Nucleus accumbens (tissue), 56 donors: ENCODE measurements around the gene CD164L2.

Experiments
- DNase-seq, 56 donors: peaks; one replicate each; lab custom pipeline; 2025; lab: John Stamatoyannopoulos, UW

The CD164L2 gene

DNA sequence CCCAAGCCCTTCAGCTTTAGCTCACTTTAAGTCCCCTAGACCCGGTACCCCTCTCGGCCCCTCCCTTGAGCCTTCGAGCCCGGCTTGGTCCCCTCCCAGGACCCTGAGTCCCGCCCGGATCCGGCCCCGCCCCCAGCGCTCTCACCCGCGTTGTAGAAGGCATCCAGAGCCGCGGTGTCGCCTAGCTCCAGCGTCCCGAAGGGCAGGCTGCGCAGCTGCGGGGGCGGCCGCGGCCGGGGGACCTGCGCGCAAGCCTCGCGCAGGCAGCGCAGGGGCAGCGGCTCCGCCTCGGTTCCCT is 17.1 kb downstream of the CD164L2 start:
- peak in 32 of 56 donors; percentile 12 to 72 (median 40) for DNase-seq

DNA sequence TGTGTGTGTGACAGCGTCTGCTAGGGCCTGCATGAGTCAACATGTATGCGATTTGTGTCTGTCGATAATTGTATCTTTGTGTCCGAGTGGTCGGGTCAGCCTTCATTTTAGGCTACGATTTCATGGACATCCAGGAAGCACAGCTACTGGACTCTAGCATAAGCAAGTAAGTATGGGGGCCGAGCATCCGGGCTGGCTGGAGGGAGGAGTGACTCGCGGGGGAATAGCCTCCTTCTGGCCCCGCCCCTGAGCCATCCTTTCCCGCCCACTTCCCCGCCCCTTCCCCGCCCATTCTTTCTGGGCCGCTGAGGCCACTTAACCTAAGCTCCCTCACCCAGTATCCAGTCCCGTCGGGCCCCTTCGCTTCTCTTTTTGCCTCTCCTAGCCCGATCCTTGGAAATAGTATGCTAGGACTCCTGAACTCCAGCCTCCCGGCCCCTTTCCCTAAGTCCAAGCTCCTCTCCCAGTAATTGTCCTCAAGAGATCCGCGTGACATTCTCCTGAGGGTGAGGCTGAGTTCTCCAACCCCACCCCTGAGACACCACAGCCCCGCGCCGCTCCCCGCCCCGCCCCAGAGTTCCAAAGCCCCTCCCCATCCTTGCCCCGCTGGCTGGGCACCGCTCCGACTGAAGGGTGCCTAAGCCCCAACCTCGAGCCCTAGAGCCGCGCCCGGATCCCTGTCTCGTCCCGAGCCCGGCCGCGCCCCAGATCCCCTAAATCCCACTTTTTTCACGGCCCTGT is 17.6 kb downstream of the CD164L2 start:
- peak in 55 of 56 donors; percentile 18 to 82 (median 58) for DNase-seq

DNA sequence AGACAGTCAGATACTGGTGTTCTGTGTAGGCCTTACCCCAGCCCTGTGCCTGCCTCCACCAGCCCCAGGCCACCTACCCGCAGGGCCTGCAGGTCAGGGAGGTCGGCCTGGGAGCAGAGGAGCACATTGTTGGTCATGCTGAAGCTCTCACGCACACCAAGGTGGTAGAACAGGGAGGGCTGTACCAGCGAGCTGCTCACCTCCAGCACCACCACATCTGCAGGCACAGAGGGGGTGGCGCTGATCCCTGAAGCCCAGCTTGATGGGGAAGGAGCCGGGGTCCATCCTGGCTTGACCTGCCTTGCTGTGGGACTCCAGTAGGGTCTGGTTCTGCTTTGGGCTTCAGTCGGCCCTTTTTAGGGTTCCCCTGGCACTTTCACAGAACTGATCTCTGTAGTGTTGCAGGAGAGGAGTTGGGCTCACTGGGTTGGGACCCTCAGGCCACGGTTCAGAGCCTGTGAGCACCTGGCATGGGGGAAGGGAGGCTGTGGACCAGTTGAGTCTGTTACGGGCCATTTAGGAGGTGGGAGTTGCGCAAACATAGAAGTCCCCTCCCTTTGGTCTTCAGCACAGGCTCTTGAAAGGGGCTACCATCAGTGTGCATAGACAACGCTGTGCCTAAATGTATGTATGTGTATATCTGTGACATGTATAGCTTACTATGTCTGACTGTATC is 18.3 kb downstream of the CD164L2 start:
- DNase-seq = no peak

GRCh38 chr1:27363766-27364695 is 19.1 kb downstream of the CD164L2 start:
- no peak for DNase-seq

- no peak for DNase-seq
These were observed 21.6 kb downstream of the CD164L2 start for GRCh38 chr1:27361553-27361952.

- DNase-seq = no peak
These were observed 22.1 kb downstream of the CD164L2 start for GRCh38 chr1:27361044-27361402.

DNA sequence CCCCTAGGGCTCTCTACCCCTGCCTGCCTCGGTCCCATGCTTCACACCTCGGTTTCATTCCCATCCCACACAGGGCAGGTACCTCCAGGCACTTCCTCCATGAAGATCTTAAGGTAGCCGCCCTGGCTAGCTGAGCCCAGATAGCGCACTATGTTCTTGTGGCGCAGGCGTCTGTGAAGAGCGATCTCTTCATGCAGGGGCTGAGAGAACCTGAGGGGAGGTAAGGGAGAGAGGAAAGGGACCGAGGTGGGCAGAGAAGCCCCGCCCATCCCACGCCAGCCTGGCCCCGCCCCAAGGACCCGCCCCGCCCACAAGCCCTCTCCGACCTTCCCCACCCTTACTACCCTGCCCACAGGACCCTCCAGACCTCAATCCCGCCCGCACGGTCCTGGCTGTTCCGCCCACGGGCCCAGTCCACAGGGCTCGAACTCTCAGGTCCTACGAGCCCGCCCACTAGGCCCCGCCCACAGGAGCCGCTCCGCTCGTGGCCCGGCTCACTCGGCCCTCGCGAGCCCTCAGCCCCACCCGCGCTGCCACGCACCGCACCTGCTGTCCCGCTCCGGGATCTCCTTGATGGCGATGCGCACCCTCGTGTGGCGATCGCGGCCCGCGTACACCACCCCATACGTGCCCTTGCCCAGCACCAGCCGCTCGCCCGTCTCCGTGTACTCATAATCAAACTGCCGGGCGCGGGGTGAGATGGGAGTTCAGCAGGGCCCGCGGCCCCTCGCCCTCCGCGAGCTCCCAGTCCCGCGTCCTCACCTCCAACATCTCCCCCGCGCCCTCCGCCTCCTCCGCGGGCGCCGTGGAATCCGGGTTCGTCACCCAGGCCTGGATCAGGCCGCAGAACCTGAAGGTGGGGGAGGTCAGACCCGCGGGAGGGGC is 22.7 kb downstream of the CD164L2 start:
- DNase-seq = peak in 5 of 56 donors; percentile 3 to 62 (median 29)

DNA sequence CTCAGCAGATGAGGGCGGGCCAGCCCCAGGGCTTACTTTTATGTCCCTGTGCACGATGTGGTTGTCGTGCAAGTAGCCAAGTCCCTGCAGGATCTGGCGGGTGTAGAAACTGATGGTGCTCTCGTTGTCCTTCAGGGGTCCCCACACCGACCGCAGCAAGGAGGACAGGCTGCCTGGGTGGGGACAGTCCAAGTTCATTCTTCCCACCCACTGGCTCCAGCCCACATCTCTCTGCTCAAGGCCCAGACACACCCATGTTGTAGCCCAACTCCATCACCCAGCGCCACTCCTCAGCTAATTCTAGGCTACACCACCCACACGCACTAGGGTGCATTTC is 23.3 kb downstream of the CD164L2 start:
- DNase-seq = no peak

- DNase-seq = no peak
These were observed 24.2 kb downstream of the CD164L2 start for GRCh38 chr1:27358928-27359313.

DNA sequence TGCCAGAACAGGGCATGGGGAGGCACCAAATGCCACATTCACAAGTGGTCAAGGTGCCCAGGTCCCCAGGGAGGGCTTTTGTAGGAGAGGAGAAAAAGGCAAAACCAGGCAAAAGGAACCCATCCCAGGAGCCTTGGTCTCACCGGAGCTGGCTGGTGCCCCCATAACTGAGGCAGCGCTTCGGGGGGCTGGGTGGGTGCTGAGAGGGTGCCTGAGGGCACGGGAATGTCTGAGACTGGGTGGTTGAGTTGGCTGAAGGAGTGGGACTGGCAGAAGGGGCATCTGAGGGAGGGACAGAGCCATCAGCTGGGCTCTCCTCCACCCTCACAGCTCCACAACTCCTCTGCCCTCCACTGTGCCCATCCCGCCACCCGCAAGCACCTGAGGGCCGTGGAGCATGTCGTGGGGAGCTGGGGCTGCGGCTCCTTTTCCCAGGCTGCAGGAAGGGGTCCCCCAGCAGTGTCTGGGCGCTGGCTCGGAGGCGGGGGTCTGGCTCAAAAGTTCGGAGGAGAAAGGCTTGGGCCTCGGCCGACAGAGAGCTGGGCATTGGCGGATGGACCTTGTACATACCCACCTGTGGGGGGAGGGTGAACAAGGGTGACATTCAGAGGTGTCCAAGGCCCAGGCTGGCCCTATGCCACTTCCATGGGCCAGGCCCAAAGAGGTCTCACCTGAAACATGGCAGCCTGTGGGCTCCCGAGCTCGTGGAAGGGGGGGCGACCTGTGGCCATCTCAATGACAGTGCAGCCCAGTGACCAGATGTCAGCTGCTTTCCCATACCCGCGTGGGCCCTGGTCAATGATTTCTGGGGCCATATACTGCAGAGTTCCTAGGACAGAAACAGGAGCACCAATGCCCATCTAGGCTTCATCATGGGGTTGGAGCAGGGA is 24.9 kb downstream of the CD164L2 start:
- no peak for DNase-seq

DNA sequence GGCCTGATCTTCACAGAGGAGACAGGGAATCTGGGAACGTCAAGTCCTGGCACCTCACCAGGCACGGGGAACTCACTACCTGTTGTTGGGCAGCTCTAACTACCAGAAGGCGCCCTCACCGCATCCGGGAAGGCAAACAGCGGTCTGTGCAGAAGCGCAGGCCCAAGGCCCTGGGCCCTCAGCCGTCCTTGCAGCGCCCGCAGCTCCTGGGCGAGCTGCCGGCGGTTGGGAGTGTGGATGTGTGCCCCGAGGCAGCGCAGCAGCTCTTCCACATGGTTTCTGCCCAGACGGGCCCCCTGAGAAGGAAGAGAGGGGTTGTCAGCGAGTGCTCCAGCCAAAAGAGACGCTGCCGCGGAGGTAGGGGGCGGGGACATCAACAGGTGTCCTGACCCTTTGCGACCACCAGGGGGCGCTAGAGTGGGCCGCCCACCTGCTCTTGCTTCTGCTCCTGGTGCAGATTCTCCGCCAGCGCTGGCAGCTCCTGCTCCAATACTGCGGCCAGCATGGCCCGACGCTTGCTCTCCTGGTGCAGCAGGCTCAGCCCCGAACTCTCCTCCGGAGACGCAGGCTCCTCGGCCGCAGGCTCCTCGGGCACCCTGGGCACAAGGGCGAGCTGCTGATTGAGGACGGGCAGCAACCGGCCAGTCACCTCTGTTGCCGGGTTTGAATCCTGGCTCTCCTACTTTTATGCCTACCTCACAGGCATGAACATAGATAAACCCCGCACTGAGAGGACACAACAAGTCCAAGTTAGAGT is 25.7 kb downstream of the CD164L2 start:
- peak in 44 of 56 donors; percentile 4 to 71 (median 24) for DNase-seq

- DNase-seq = no peak
These were observed 26.4 kb downstream of the CD164L2 start for GRCh38 chr1:27356619-27357280.

GRCh38 chr1:27356277-27356618 is 26.9 kb downstream of the CD164L2 start:
- DNase-seq = no peak

DNA sequence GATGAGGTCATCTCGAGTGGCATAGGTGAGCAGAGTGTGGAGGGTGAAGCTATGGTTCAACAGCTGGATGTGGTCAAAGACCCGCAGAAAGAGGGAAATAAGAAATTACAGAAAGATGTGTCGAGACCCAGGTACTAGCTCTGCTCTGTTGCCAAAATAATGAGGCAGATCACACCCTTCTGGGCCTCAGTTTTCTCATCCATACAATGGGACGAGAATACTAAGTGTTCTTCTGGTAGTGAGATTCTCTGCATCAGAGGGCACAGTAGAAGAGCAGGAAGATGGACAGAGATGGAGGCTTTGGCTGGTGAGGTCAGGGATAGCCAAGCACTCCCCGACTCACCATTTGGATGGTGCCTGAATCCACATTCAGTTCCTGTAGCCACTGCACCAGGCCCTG is 27.4 kb downstream of the CD164L2 start:
- no peak for DNase-seq

GRCh38 chr1:27353629-27354028 is 29.5 kb downstream of the CD164L2 start:
- DNase-seq = no peak

- DNase-seq = no peak
These were observed 30.0 kb downstream of the CD164L2 start for GRCh38 chr1:27353166-27353565.

GRCh38 chr1:27351541-27352107 is 31.5 kb downstream of the CD164L2 start:
- DNase-seq = no peak
